Measurements from ENCODE around the gene SNRNP48. TPM values are rescaled to one million over a fixed set of nuclear protein-coding genes. Genes with fewer than 3 reads are reported as not detected.

SNRNP48 gene
- total RNA-seq, 1 experiment from 2014 or later, result 29.4 TPM

DNA sequence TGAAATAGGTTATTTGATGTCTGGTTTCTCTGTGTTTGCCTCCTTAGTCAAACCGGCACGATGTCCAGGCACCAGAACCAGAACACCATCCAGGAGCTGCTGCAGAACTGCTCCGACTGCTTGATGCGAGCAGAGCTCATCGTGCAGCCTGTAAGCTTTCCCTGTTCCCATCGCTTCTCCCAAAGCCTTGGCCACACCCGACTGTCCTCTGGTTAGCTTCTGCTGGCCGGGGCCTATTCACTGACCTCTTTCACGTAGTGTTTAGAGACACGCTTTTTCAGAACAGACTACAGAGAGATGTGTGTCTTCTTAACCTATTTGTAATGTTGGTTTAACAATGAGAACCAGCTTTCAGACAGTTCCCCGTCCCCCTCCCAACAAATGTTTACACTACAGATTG lies 34.3 kb upstream of the SNRNP48 start:
- ChIA-PET CTCF (no interaction called here), POLR2A (ENCODE audit: low non-redundant PET) (no interaction called here)
- Histone ChIP-seq H3K4me3 (ENCODE audit: low read depth, low read length, poor library complexity, severe bottlenecking) (no peak overlapping the region), H3K27me3 (replicated peaks; ENCODE audit: insufficient read depth, low read depth, low read length, poor library complexity) (peaks cover 4% of the 10 kb centered on the region), H3K9me3 (ENCODE audit: low read depth, low read length, poor library complexity, severe bottlenecking) (no peaks in the 10 kb centered on the region), H3K27ac (ENCODE audit: low read depth, low read length, poor library complexity, severe bottlenecking) (no peak overlapping the region), H3K36me3 (ENCODE audit: insufficient read depth, low read length, poor library complexity, severe bottlenecking) (no peaks in the 10 kb centered on the region), H3K4me1 (ENCODE audit: insufficient read depth, low read length, poor library complexity, severe bottlenecking) (no peaks in the 10 kb centered on the region)
- TF ChIP-seq, protein P1, sequence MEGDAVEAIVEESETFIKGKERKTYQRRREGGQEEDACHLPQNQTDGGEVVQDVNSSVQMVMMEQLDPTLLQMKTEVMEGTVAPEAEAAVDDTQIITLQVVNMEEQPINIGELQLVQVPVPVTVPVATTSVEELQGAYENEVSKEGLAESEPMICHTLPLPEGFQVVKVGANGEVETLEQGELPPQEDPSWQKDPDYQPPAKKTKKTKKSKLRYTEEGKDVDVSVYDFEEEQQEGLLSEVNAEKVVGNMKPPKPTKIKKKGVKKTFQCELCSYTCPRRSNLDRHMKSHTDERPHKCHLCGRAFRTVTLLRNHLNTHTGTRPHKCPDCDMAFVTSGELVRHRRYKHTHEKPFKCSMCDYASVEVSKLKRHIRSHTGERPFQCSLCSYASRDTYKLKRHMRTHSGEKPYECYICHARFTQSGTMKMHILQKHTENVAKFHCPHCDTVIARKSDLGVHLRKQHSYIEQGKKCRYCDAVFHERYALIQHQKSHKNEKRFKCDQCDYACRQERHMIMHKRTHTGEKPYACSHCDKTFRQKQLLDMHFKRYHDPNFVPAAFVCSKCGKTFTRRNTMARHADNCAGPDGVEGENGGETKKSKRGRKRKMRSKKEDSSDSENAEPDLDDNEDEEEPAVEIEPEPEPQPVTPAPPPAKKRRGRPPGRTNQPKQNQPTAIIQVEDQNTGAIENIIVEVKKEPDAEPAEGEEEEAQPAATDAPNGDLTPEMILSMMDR (conservative IDR thresholded peaks at IDR 0.05; ENCODE audit: low read depth, low read length), result no peak
- TF ChIP-seq EZH2 (IDR thresholded peaks at IDR 0.05; ENCODE audit: borderline replicate concordance, low read depth, low read length, poor library complexity, severe bottlenecking), result no peak
- BruUV-seq (replicated peaks), result no TSS peak
- intact Hi-C loops (cut with micrococcal nuclease; ENCODE audit: unreplicated experiment), result no loop called here
- DNase-seq (ENCODE audit: low spot score), result no peak

DNA sequence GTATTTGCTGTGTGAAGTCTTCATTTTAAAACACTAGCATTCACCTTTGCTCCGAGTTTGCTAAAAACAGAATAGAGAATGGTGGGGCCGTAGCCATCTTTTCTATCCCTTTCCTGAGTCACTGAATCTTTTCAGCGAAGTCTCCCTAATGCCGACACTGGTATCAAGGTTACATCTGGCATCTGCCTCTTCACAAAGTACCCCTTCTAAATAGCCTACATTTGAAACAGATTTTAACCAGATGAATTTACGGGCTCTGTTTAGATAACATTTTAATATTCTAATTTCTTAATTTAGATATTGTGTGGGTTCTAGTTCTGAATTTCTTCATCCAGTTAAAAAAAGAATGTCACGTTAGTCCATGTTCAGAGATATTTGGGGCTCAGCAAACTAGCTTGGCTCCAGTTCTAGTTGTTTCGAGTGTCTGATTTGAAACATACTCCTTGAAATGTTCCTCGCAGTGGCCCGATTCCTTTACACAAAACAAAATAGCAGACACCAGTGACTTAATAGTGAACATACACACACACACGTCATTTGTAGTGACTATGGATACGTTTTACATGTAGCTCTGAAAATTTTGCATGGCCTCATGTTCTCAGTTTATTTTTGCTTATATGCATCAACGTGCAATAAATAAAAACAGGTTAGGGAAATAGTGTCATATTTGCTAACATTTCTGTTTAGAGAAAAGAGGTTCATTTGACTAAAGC lies 33.4 kb upstream of the SNRNP48 start:
- Histone ChIP-seq H3K36me3 (ENCODE audit: insufficient read depth, low read length, poor library complexity, severe bottlenecking) (no peaks in the 10 kb centered on the region), H3K4me1 (ENCODE audit: insufficient read depth, low read length, poor library complexity, severe bottlenecking) (no peaks in the 10 kb centered on the region), H3K27me3 (replicated peaks; ENCODE audit: insufficient read depth, low read depth, low read length, poor library complexity) (peaks cover 4% of the 10 kb centered on the region), H3K4me3 (ENCODE audit: low read depth, low read length, poor library complexity, severe bottlenecking) (no peak overlapping the region), H3K9me3 (ENCODE audit: low read depth, low read length, poor library complexity, severe bottlenecking) (no peaks in the 10 kb centered on the region), H3K27ac (ENCODE audit: low read depth, low read length, poor library complexity, severe bottlenecking) (no peak overlapping the region)
- ChIA-PET CTCF (no interaction called here), POLR2A (ENCODE audit: low non-redundant PET) (no interaction called here)
- TF ChIP-seq EZH2 (IDR thresholded peaks at IDR 0.05; ENCODE audit: borderline replicate concordance, low read depth, low read length, poor library complexity, severe bottlenecking), result no peak
- TF ChIP-seq, protein P1 (conservative IDR thresholded peaks at IDR 0.05; ENCODE audit: low read depth, low read length), result no peak
- no peak for DNase-seq (ENCODE audit: low spot score)
- BruUV-seq (replicated peaks), result no TSS peak
- intact Hi-C loops (cut with micrococcal nuclease; ENCODE audit: unreplicated experiment), result no loop called here

DNA sequence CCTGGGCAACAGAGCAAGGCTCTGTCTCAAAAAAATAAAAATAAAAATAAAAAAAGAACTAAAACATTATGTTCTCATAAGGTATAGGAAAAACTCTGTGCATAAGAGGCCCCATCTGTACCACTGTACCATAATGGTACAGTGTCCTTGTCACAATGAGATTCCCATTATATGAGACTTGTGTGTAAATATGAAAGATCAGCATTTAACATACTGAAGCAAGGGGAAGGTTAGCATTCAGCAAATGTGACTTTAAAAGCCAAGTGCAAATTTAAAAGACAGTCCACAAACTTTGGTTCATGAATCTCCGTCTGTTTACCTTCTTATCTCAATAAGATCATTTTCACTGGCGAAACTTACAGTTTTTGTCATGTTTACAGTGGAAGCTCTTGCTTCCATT lies 32.3 kb upstream of the SNRNP48 start:
- no peak for TF ChIP-seq EZH2 (IDR thresholded peaks at IDR 0.05; ENCODE audit: borderline replicate concordance, low read depth, low read length, poor library complexity, severe bottlenecking)
- TF ChIP-seq, protein P1 (conservative IDR thresholded peaks at IDR 0.05; ENCODE audit: low read depth, low read length), result no peak
- Histone ChIP-seq H3K36me3 (ENCODE audit: insufficient read depth, low read length, poor library complexity, severe bottlenecking) (no peaks in the 10 kb centered on the region), H3K4me3 (ENCODE audit: low read depth, low read length, poor library complexity, severe bottlenecking) (no peak overlapping the region), H3K27ac (ENCODE audit: low read depth, low read length, poor library complexity, severe bottlenecking) (no peak overlapping the region), H3K9me3 (ENCODE audit: low read depth, low read length, poor library complexity, severe bottlenecking) (no peaks in the 10 kb centered on the region), H3K27me3 (replicated peaks; ENCODE audit: insufficient read depth, low read depth, low read length, poor library complexity) (peaks cover 4% of the 10 kb centered on the region), H3K4me1 (ENCODE audit: insufficient read depth, low read length, poor library complexity, severe bottlenecking) (no peaks in the 10 kb centered on the region)
- DNase-seq (ENCODE audit: low spot score), result no peak
- intact Hi-C loops (cut with micrococcal nuclease; ENCODE audit: unreplicated experiment), result no loop called here
- no TSS peak for BruUV-seq (replicated peaks)
- CTCF ChIA-PET, result no interaction called here
- POLR2A ChIA-PET (ENCODE audit: low non-redundant PET), result no interaction called here
